ENCODE measurements around the gene BOLA3.

BOLA3 gene

GRCh38 chr2:74174909-74175308, 27.2 kb upstream of the BOLA3 start:
- no peak for TF ChIP-seq CTCF (IDR thresholded peaks at IDR 0.05; ENCODE audit: low read depth, low read length, missing control alignments)
- no peak for DNase-seq (ENCODE audit: extremely low read depth, low read depth)
- no peak overlapping the region for H3K4me3 ChIP-seq (replicated peaks; ENCODE audit: low read depth, low read length)

- DNase-seq (ENCODE audit: extremely low read depth, low read depth): no peak
- no peak for TF ChIP-seq CTCF (IDR thresholded peaks at IDR 0.05; ENCODE audit: low read depth, low read length, missing control alignments)
- no peak overlapping the region for H3K4me3 ChIP-seq (replicated peaks; ENCODE audit: low read depth, low read length)
Measured at GRCh38 chr2:74168739-74169138, 21.0 kb upstream of the BOLA3 start.

GRCh38 chr2:74164761-74165160, 17.0 kb upstream of the BOLA3 start:
- no peak overlapping the region for H3K4me3 ChIP-seq (replicated peaks; ENCODE audit: low read depth, low read length)
- TF ChIP-seq CTCF (IDR thresholded peaks at IDR 0.05; ENCODE audit: low read depth, low read length, missing control alignments): no peak
- no peak for DNase-seq (ENCODE audit: extremely low read depth, low read depth)

- no peak for DNase-seq (ENCODE audit: extremely low read depth, low read depth)
- no peak overlapping the region for H3K4me3 ChIP-seq (replicated peaks; ENCODE audit: low read depth, low read length)
- no peak for TF ChIP-seq CTCF (IDR thresholded peaks at IDR 0.05; ENCODE audit: low read depth, low read length, missing control alignments)
Measured at GRCh38 chr2:74162951-74163350, 15.2 kb upstream of the BOLA3 start.

GRCh38 chr2:74155830-74156229, 8.1 kb upstream of the BOLA3 start:
- H3K4me3 ChIP-seq (replicated peaks; ENCODE audit: low read depth, low read length): no peak overlapping the region
- DNase-seq (ENCODE audit: extremely low read depth, low read depth): no peak
- TF ChIP-seq CTCF (IDR thresholded peaks at IDR 0.05; ENCODE audit: low read depth, low read length, missing control alignments): no peak

GRCh38 chr2:74152954-74153353, 5.2 kb upstream of the BOLA3 start:
- no peak for DNase-seq (ENCODE audit: extremely low read depth, low read depth)
- TF ChIP-seq CTCF (IDR thresholded peaks at IDR 0.05; ENCODE audit: low read depth, low read length, missing control alignments): no peak
- H3K4me3 ChIP-seq (replicated peaks; ENCODE audit: low read depth, low read length): no peak overlapping the region

GRCh38 chr2:74149570-74150319, 2.0 kb upstream of the BOLA3 start:
- H3K4me3 ChIP-seq (replicated peaks; ENCODE audit: low read depth, low read length): peak overlapping the region; percentile 77
- DNase-seq (ENCODE audit: extremely low read depth, low read depth): no peak
- TF ChIP-seq CTCF (IDR thresholded peaks at IDR 0.05; ENCODE audit: low read depth, low read length, missing control alignments): no peak

Measured in HFF-Myc (cell line).